Adrenal gland (tissue), 5 donors: Measurements from ENCODE around the gene POLR1B.
"Not testable (repeated sequence)": the region's sequence is repeated elsewhere in the genome, so short reads cannot be mapped to it uniquely, and the experiment has no call there.

ENCODE experiments used
- CTCF ChIP-seq, 6 experiments: fragments of 450-650 bp in 4 of 6; fragments of 200-600 bp in 2 of 6; sonication (generic) in 1 of 6; IDR thresholded peaks; 1 replicate in 5 of 6; 2 replicates in 1 of 6; pipeline versions ENCODE4 v1.5.1 to v1.8.0; 2016 to 2021; ENCODE audit warnings: antibody characterized with exemption in 6 of 6, mild to moderate bottlenecking in 2 of 6, moderate library complexity in 1 of 6
- POLR2A ChIP-seq, 2 donors: fragments of 450-650 bp; IDR thresholded peaks; one replicate each; pipeline ENCODE4 v1.6.1; 2017; ENCODE audit warnings: antibody characterized with exemption in 2 of 2, mild to moderate bottlenecking in 2 of 2, moderate library complexity in 1 of 2
- donor health status: DM: no; HTN: no; CAD: no.

GRCh38 chr2:112500850-112501484 lies 41.3 kb upstream of the POLR1B start:
- TF ChIP-seq CTCF (IDR thresholded peaks at IDR 0.05), result peak in 5 of 6 experiments; percentile 15 to 47 (median 39)
- not testable (repeated sequence) for TF ChIP-seq POLR2A (IDR thresholded peaks at IDR 0.05)
